Vagina (tissue), 2 donors: ENCODE results near the gene ABTB2. TPM values are rescaled to one million over a fixed set of nuclear protein-coding genes. Genes with fewer than 3 reads are reported as not detected.

Experiments used
- DNase-seq, 2 donors: peaks; one replicate each; pipeline ENCODE4 v3.0.0-alpha.2; 2017; ENCODE audit errors: extremely low spot score in 2 of 2
- H3K27ac ChIP-seq: fragments of 200-600 bp; sonication (generic); one replicate; pipeline ENCODE4 v1.5.1; 2019
- H3K27me3 ChIP-seq: fragments of 200-600 bp; sonication (generic); one replicate; pipeline ENCODE4 v1.5.1; 2019
- H3K36me3 ChIP-seq, 2 donors: fragments of 200-600 bp; sonication (generic); one replicate each; pipeline ENCODE4 v1.5.1; 2017 to 2019
- H3K4me1 ChIP-seq: fragments of 200-600 bp; sonication (generic); one replicate; pipeline ENCODE4 v1.5.1; 2019
- H3K4me3 ChIP-seq, 2 donors: fragments of 200-600 bp; sonication (generic); 1 replicate in 1 of 2; 2 replicates in 1 of 2; pipeline ENCODE4 v1.5.1; 2016 to 2019
- H3K9me3 ChIP-seq: fragments of 200-600 bp; sonication (generic); one replicate; pipeline ENCODE4 v1.5.1; 2019
- POLR2A ChIP-seq, 2 donors: fragments of 450-650 bp; IDR thresholded peaks; one replicate each; pipeline ENCODE4 v1.6.1; 2017; ENCODE audit warnings: antibody characterized with exemption in 2 of 2, mild to moderate bottlenecking in 2 of 2, moderate library complexity in 2 of 2
- POLR2AphosphoS5 ChIP-seq, 2 donors: sonication (generic); formaldehyde crosslinking; IDR thresholded peaks; one replicate each; pipeline ENCODE4 v1.9.0; 2017; ENCODE audit warnings: antibody characterized with exemption in 2 of 2, mild to moderate bottlenecking in 2 of 2, low read depth in 1 of 2; ENCODE audit not compliant: insufficient read depth in 1 of 2
- intact Hi-C: fragments of 100-400 bp; cut with DNase I; formaldehyde crosslinking; loops from one replicate; pipeline ENCODE4 v1.15.1; 2023
- total RNA-seq: library from RNA; depleted of rRNA; stranded (reverse); fragments of >200 nt; gene quantifications from one replicate; pipeline ENCODE4 v1.2.3, GENCODE V29; 2016
- TF ChIP-seq, protein P1 (sequence below), 3 experiments: fragments of 450-650 bp in 2 of 3; fragments of 200-600 bp in 1 of 3; sonication (generic) in 1 of 3; IDR thresholded peaks; one replicate each; pipeline ENCODE4 v1.5.1; 2017 to 2019; ENCODE audit warnings: antibody characterized with exemption in 3 of 3, mild to moderate bottlenecking in 2 of 3, moderate library complexity in 2 of 3

ABTB2 gene
- total RNA-seq, 1 donor from 2014 or later: 10.8 TPM

DNA sequence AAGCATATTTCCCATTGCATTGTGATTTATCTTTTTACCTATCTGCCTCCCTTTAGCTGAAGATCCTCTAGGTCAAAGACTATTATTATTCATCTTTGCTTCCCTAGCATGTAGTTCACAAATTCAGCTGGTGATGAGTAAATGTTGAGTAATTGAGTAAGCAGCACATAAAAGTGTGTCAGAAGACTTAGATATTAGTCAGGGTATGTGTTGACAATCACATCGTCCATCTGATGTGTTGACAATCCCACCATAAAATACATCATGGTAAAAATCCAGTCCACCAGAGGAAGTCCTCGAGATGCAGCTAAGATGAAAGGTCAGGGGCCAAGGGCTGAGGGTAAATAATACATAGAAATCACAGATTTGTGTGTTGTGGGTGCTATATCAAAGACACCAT lies 22.9 kb upstream of the ABTB2 start:
- Histone ChIP-seq H3K9me3 (peaks cover 10% of the 10 kb centered on the region), H3K4me3 (no peak overlapping the region), H3K27me3 (no peaks in the 10 kb centered on the region), H3K36me3 (no peaks in the 10 kb centered on the region), H3K27ac (no peak overlapping the region), H3K4me1 (no peaks in the 10 kb centered on the region)
- no peak for DNase-seq
- intact Hi-C loops: no loop called here
- TF ChIP-seq, protein P1, sequence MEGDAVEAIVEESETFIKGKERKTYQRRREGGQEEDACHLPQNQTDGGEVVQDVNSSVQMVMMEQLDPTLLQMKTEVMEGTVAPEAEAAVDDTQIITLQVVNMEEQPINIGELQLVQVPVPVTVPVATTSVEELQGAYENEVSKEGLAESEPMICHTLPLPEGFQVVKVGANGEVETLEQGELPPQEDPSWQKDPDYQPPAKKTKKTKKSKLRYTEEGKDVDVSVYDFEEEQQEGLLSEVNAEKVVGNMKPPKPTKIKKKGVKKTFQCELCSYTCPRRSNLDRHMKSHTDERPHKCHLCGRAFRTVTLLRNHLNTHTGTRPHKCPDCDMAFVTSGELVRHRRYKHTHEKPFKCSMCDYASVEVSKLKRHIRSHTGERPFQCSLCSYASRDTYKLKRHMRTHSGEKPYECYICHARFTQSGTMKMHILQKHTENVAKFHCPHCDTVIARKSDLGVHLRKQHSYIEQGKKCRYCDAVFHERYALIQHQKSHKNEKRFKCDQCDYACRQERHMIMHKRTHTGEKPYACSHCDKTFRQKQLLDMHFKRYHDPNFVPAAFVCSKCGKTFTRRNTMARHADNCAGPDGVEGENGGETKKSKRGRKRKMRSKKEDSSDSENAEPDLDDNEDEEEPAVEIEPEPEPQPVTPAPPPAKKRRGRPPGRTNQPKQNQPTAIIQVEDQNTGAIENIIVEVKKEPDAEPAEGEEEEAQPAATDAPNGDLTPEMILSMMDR (IDR thresholded peaks at IDR 0.05): no peak
- no peak for TF ChIP-seq POLR2A (IDR thresholded peaks at IDR 0.05)
- TF ChIP-seq POLR2AphosphoS5 (IDR thresholded peaks at IDR 0.05; ENCODE audit: insufficient read depth in 1 of 2, low read depth in 1 of 2): no peak

DNA sequence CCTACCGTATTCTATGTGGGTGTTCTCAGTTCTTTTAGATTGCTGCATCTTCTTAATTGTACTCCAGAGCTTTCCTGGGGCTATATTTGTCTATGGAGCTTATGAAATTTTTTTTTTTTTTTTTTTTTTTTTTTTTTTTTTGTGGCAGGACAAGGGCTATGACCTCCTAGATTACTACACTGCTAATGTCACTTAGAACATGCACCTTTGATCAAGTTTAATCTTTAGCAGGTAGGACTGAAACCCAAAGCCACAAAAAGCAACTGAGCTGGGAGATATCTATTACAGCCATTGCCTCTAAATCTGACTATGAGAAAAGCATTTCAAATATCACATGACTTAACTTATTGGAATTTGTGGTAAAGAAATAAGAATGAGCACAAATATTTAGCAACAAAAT lies 21.7 kb upstream of the ABTB2 start:
- H3K4me1 ChIP-seq: no peaks in the 10 kb centered on the region
- DNase-seq: no peak
- H3K36me3 ChIP-seq: no peaks in the 10 kb centered on the region
- peaks cover 10% of the 10 kb centered on the region for H3K9me3 ChIP-seq
- no peak overlapping the region for H3K27ac ChIP-seq
- intact Hi-C loops: no loop called here
- no peaks in the 10 kb centered on the region for H3K27me3 ChIP-seq
- TF ChIP-seq, protein P1 (IDR thresholded peaks at IDR 0.05): no peak
- TF ChIP-seq POLR2AphosphoS5 (IDR thresholded peaks at IDR 0.05; ENCODE audit: insufficient read depth in 1 of 2, low read depth in 1 of 2): no peak
- no peak for TF ChIP-seq POLR2A (IDR thresholded peaks at IDR 0.05)
- H3K4me3 ChIP-seq: no peak overlapping the region

DNA sequence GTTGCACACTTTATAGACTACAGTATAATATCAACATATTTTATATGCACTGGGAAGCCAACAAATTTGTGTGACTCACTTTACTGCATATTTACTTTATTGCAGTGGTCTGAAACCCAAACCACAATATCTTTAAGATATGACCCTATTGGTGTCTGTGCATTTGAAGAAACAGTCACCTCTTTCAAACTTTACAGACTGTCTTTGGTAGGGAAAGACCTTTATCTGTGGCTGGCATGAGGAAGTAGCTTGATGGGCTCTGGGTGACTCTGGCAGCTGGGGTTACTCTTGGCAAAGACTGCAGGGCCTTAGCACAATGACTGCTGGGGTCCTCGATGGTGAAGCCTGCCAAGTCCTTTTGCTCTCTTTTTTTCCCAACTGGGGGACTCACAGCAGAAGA lies 21.3 kb upstream of the ABTB2 start:
- H3K4me1 ChIP-seq: no peaks in the 10 kb centered on the region
- H3K27ac ChIP-seq: no peak overlapping the region
- TF ChIP-seq POLR2A (IDR thresholded peaks at IDR 0.05) (no peak), POLR2AphosphoS5 (IDR thresholded peaks at IDR 0.05; ENCODE audit: insufficient read depth in 1 of 2, low read depth in 1 of 2) (no peak)
- TF ChIP-seq, protein P1 (IDR thresholded peaks at IDR 0.05): no peak
- H3K27me3 ChIP-seq: no peaks in the 10 kb centered on the region
- no peaks in the 10 kb centered on the region for H3K36me3 ChIP-seq
- intact Hi-C loops: no loop called here
- no peak for DNase-seq
- H3K4me3 ChIP-seq: no peak overlapping the region
- peaks cover 10% of the 10 kb centered on the region for H3K9me3 ChIP-seq

DNA sequence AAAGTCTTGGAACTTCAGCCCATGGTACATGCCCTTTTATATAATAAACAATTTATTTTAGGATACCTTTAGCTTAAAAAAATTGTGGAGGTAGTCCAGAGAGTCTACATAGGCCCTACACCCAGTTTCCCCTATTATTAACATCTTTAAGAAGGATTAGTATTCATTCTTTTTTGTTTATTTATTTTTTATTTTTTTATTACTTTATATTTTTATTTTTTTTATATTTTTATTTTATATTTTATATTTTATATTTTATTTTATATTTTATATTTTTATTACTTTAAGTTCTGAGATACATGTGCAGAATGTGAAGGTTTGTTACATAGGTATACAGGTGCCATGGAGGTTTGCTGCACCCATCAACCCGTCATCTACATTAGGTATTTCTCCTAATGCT lies 15.9 kb upstream of the ABTB2 start:
- peaks cover 10% of the 10 kb centered on the region for H3K9me3 ChIP-seq
- intact Hi-C loops: no loop called here
- H3K36me3 ChIP-seq: no peaks in the 10 kb centered on the region
- H3K4me1 ChIP-seq: no peaks in the 10 kb centered on the region
- no peak overlapping the region for H3K4me3 ChIP-seq
- no peaks in the 10 kb centered on the region for H3K27me3 ChIP-seq
- TF ChIP-seq, protein P1 (IDR thresholded peaks at IDR 0.05): no peak
- no peak for TF ChIP-seq POLR2A (IDR thresholded peaks at IDR 0.05)
- no peak for TF ChIP-seq POLR2AphosphoS5 (IDR thresholded peaks at IDR 0.05; ENCODE audit: insufficient read depth in 1 of 2, low read depth in 1 of 2)
- no peak overlapping the region for H3K27ac ChIP-seq
- DNase-seq: no peak

DNA sequence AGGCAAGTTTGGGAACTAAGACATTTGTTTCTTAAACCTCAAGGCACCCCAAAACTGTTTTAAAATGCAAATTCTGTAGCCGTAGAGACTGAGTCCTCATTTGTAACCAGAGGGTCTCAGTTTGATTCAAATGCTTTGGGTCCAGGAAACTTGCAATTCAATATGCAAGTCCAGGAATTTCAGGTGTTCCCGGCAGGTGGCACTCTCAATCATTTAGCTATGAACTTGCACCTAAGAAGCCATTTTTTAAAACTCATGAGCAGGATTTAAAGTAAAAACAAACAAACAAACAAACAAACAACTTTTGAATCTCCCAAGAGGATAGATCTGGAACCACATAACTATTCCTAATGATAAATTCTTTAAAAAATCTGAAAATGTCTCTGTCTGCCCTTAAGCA lies 8.7 kb upstream of the ABTB2 start:
- intact Hi-C loops: no loop called here

More for the DNA sequence above, 8.7 kb upstream of the ABTB2 start:
- Histone ChIP-seq H3K4me1 (no peaks in the 10 kb centered on the region), H3K27ac (no peak overlapping the region), H3K9me3 (no peaks in the 10 kb centered on the region), H3K36me3 (no peaks in the 10 kb centered on the region), H3K4me3 (no peak overlapping the region), H3K27me3 (no peaks in the 10 kb centered on the region)
- TF ChIP-seq POLR2A (IDR thresholded peaks at IDR 0.05) (no peak), POLR2AphosphoS5 (IDR thresholded peaks at IDR 0.05; ENCODE audit: insufficient read depth in 1 of 2, low read depth in 1 of 2) (no peak)
- TF ChIP-seq, protein P1 (IDR thresholded peaks at IDR 0.05): no peak
- DNase-seq: no peak
